HepG2 (cell line): ENCODE measurements around the gene ZNF22. TPM values are rescaled to one million over a fixed set of nuclear protein-coding genes. Genes with fewer than 3 reads are reported as not detected.

Experiments
- ATF2 ChIP-seq: sonication (generic); formaldehyde crosslinking; IDR thresholded peaks from 2 replicates; pipeline ENCODE4 v1.4.0; 2020; ENCODE audit warnings: missing genetic modification reagents
- GLMP ChIP-seq: sonication (generic); formaldehyde crosslinking; IDR thresholded peaks from 2 replicates; pipeline ENCODE4 v1.9.0; 2021; ENCODE audit warnings: missing genetic modification reagents, mild to moderate bottlenecking, borderline replicate concordance
- MXD3 ChIP-seq: IDR thresholded peaks from 2 replicates; pipeline ENCODE4 v1.6.1; 2016; ENCODE audit warnings: mild to moderate bottlenecking, missing biosample characterization, missing genetic modification reagents
- TCF7 ChIP-seq: sonication (generic); IDR thresholded peaks from 2 replicates; pipeline ENCODE4 v1.6.1; 2016; ENCODE audit warnings: antibody characterized with exemption, low read depth
- ZNF124 ChIP-seq: sonication (generic); formaldehyde crosslinking; IDR thresholded peaks from 2 replicates; pipeline ENCODE4 v1.4.0; 2020; ENCODE audit warnings: missing genetic modification reagents
- ZNF362 ChIP-seq: sonication (generic); formaldehyde crosslinking; IDR thresholded peaks from 2 replicates; pipeline ENCODE4 v1.4.0; 2020; ENCODE audit warnings: missing genetic modification reagents, mild to moderate bottlenecking, borderline replicate concordance
- ZNF407 ChIP-seq: sonication (generic); formaldehyde crosslinking; IDR thresholded peaks from one replicate; pipeline ENCODE4 v1.5.1; 2020; ENCODE audit warnings: mild to moderate bottlenecking, missing genetic modification reagents; ENCODE audit errors: not compliant biosample characterization
- ZNF605 ChIP-seq: sonication (generic); formaldehyde crosslinking; IDR thresholded peaks from 2 replicates; pipeline ENCODE4 v1.8.0; 2022; ENCODE audit warnings: mild to moderate bottlenecking, missing genetic modification reagents
- ZNF652 ChIP-seq: IDR thresholded peaks from 2 replicates; pipeline ENCODE4 v1.6.1; 2016; ENCODE audit warnings: low read depth, borderline replicate concordance
- ZNF678 ChIP-seq: sonication (generic); formaldehyde crosslinking; IDR thresholded peaks from 2 replicates; pipeline ENCODE4 v1.4.0; 2020; ENCODE audit warnings: mild to moderate bottlenecking, missing genetic modification reagents
- polyA plus RNA-seq, 8 experiments: library from polyadenylated mRNA; depleted of rRNA in 3 of 8; stranded (reverse) in 7 of 8; unstranded in 1 of 8; fragments of >200 nt; fragmentation: Illumina TruSeq in 4 of 8; extraction: Trizol in 4 of 8; gene quantifications; 2 replicates each; pipeline versions ENCODE4 v1.2.1 to v1.2.3, GENCODE V29; 2011 to 2016; ENCODE audit warnings: low read depth in 4 of 8, missing spikeins in 1 of 8, mixed read lengths in 1 of 8; ENCODE audit not compliant: insufficient read depth in 1 of 8
- total RNA-seq, 5 experiments: library from RNA; depleted of rRNA; stranded (reverse); fragments of >200 nt; fragmentation: Illumina TruSeq; extraction: Trizol; gene quantifications; 2 replicates each; pipeline ENCODE4 v1.2.3, GENCODE V29; 2016; ENCODE audit warnings: low read depth in 1 of 5
- TF ChIP-seq, protein P1 (sequence below): sonication (generic); formaldehyde crosslinking; IDR thresholded peaks from 2 replicates; pipeline ENCODE4 v1.4.0; 2020; ENCODE audit warnings: missing genetic modification reagents
- TF ChIP-seq, protein P2 (sequence below): sonication (generic); IDR thresholded peaks from 2 replicates; pipeline ENCODE4 v1.6.1; 2016; ENCODE audit warnings: low read depth, borderline replicate concordance

The ZNF22 gene
- total and polyA plus RNA-seq, 2 of the 13 experiments (the other 11 are each of a cell fraction or from before 2014, with no cell fraction given) = 0.40 to 1.3 TPM

DNA sequence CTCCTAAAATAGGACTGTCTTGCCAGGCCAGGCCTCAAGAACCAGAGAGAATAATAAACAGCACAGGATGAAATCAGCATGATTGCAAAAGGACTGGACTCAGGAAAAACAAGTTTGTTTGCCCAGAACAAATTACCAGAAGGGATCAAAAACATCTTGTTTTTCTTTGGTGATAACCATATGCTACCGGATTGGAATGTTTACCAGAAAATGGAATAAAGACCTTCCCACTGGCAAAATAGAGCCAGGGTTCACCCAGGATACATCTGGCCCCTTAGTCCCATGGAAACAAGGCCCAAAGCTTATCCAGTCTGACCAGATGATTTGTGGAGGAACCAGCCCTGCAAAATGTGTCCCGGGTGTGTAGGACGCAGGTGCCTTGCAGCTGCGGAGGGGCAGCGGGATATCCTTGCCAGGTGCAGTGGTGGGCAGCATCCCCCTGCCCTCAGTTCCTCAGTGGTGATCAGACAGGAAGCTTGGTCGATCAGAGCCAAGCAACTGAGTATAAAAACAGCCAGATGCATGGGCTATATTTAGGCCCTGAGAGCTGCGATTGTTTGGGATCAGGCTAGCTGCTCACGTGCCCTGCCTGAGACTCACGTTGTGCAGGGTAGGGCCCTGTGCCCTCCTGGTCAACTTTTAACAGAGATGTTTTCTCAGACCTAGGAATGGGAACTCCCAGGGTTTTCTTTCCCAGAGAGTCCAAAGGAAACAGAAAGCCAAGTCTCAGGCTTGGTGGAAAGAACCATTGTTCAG, 4.6 kb upstream of the ZNF22 start (continued):
- TF ChIP-seq ZNF407 (CRISPR knock-in tag) (peak; percentile 75), ZNF605 (CRISPR knock-in tag) (no peak; the same call in none of the 2 replicates), MXD3 (CRISPR knock-in tag) (peak; percentile 40; the same call in 1 of the 2 replicates), ZNF652 (no peak; the same call in 1 of the 2 replicates), ZNF678 (CRISPR knock-in tag) (no peak), ZNF362 (CRISPR knock-in tag) (peak; percentile 15; the same call in 1 of the 2 replicates), TCF7 (peak; percentile 93), ATF2 (CRISPR knock-in tag) (peak; percentile 86), GLMP (CRISPR knock-in tag) (no peak), ZNF124 (CRISPR knock-in tag) (0 out of 2 replicates have a peak, but pooled peaks have one; percentile 44)
- TF ChIP-seq, protein P1, sequence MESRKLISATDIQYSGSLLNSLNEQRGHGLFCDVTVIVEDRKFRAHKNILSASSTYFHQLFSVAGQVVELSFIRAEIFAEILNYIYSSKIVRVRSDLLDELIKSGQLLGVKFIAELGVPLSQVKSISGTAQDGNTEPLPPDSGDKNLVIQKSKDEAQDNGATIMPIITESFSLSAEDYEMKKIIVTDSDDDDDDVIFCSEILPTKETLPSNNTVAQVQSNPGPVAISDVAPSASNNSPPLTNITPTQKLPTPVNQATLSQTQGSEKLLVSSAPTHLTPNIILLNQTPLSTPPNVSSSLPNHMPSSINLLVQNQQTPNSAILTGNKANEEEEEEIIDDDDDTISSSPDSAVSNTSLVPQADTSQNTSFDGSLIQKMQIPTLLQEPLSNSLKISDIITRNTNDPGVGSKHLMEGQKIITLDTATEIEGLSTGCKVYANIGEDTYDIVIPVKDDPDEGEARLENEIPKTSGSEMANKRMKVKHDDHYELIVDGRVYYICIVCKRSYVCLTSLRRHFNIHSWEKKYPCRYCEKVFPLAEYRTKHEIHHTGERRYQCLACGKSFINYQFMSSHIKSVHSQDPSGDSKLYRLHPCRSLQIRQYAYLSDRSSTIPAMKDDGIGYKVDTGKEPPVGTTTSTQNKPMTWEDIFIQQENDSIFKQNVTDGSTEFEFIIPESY = no peak
- TF ChIP-seq, protein P2, sequence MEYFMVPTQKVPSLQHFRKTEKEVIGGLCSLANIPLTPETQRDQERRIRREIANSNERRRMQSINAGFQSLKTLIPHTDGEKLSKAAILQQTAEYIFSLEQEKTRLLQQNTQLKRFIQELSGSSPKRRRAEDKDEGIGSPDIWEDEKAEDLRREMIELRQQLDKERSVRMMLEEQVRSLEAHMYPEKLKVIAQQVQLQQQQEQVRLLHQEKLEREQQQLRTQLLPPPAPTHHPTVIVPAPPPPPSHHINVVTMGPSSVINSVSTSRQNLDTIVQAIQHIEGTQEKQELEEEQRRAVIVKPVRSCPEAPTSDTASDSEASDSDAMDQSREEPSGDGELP = peak; percentile 86
